ENCODE results near the gene DENND1A. TPM values are rescaled to one million over a fixed set of nuclear protein-coding genes. Genes with fewer than 3 reads are reported as not detected.

DENND1A gene
- total RNA-seq, 1 experiment from 2014 or later: 13.0 TPM

DNA sequence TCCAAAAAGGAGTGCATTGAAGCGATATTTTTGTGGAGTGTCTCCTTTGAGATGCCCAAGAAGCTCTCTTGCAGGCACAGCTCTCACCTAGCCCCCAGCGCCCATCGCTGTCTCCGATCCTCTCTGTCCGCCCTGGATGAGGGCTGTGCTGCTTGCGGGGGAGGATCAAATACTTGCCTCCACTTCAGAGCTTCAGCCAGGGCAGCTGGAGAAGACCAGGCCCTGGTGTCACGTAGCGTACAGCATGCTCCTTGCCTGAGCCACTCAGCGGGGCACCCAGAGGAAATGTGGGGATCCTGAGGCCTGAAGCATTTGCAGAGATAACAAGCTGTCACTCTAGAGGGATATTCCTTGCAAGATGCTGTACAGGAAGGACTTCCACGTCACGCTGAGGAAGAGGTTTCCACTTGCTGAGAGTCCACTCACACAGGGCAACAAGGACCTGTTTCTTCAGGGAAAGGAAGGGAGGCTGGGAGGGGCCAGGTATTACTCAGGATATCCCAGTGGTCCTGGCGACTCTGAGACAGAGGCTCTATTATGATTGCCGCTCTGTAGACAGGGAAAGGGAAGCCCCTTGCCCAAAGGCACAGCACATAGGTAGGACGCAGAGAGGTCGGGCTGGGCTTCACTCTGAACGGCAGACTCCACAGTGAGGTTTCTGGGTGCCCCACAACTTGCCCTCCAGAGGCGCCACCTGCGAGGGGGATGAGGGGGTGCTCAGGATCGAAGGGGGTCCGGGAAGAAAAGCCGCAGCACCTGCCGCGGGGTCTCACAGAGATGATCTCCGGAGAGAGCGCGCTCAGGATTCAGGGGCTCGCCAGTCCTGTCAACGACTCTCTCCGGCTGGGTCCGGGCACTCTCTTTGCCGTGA lies 510.0 kb downstream of the DENND1A start:
- CTCF ChIA-PET: no interaction called here
- Mint-ChIP-seq H3K27me3 (ENCODE audit: unreplicated experiment) (no peaks in the 10 kb centered on the region), H3K36me3 (ENCODE audit: insufficient read depth, unreplicated experiment) (peaks cover 9% of the 10 kb centered on the region), H3K4me1 (ENCODE audit: low read depth, unreplicated experiment) (peaks cover 8% of the 10 kb centered on the region), H3K4me3 (ENCODE audit: low read depth, unreplicated experiment) (no peak overlapping the region), H3K9me3 (ENCODE audit: low read depth, unreplicated experiment) (no peaks in the 10 kb centered on the region), H3K27ac (ENCODE audit: unreplicated experiment) (no peak overlapping the region)
- TF ChIP-seq, protein P1, sequence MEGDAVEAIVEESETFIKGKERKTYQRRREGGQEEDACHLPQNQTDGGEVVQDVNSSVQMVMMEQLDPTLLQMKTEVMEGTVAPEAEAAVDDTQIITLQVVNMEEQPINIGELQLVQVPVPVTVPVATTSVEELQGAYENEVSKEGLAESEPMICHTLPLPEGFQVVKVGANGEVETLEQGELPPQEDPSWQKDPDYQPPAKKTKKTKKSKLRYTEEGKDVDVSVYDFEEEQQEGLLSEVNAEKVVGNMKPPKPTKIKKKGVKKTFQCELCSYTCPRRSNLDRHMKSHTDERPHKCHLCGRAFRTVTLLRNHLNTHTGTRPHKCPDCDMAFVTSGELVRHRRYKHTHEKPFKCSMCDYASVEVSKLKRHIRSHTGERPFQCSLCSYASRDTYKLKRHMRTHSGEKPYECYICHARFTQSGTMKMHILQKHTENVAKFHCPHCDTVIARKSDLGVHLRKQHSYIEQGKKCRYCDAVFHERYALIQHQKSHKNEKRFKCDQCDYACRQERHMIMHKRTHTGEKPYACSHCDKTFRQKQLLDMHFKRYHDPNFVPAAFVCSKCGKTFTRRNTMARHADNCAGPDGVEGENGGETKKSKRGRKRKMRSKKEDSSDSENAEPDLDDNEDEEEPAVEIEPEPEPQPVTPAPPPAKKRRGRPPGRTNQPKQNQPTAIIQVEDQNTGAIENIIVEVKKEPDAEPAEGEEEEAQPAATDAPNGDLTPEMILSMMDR (IDR thresholded peaks at IDR 0.05; ENCODE audit: unreplicated experiment): no peak
- intact Hi-C loops (cut with micrococcal nuclease; ENCODE audit: unreplicated experiment): no loop called here
- no TSS peak for BruUV-seq (replicated peaks)
- no peak for DNase-seq

DNA sequence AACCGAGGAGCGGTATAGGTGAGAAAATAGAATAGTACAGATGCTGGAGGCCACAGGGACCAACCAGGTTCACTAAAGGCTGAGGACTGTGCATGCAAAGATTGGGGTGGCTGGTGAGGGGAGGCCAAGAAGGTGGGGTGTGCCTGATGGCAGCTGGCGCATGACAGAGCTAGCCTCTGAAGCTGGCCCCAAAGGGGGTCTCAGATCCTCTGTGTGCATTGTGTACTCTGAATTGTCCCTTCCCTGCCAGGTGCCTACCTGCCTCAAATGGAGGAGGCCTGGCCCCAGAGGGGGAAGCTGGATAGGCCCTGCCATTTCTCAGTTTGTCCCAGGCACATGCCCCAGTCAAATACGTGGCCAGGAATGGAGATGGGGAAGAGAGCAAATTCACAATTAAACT lies 510.8 kb downstream of the DENND1A start:
- intact Hi-C loops (cut with micrococcal nuclease; ENCODE audit: unreplicated experiment): no loop called here
- DNase-seq: no peak
- CTCF ChIA-PET: no interaction called here
- peaks cover 8% of the 10 kb centered on the region for H3K4me1 Mint-ChIP-seq (ENCODE audit: low read depth, unreplicated experiment)
- H3K36me3 Mint-ChIP-seq (ENCODE audit: insufficient read depth, unreplicated experiment): peaks cover 9% of the 10 kb centered on the region
- H3K27me3 Mint-ChIP-seq (ENCODE audit: unreplicated experiment): no peaks in the 10 kb centered on the region
- no peak overlapping the region for H3K4me3 Mint-ChIP-seq (ENCODE audit: low read depth, unreplicated experiment)
- no peaks in the 10 kb centered on the region for H3K9me3 Mint-ChIP-seq (ENCODE audit: low read depth, unreplicated experiment)
- TF ChIP-seq, protein P1 (IDR thresholded peaks at IDR 0.05; ENCODE audit: unreplicated experiment): no peak
- BruUV-seq (replicated peaks): no TSS peak
- no peak overlapping the region for H3K27ac Mint-ChIP-seq (ENCODE audit: unreplicated experiment)

DNA sequence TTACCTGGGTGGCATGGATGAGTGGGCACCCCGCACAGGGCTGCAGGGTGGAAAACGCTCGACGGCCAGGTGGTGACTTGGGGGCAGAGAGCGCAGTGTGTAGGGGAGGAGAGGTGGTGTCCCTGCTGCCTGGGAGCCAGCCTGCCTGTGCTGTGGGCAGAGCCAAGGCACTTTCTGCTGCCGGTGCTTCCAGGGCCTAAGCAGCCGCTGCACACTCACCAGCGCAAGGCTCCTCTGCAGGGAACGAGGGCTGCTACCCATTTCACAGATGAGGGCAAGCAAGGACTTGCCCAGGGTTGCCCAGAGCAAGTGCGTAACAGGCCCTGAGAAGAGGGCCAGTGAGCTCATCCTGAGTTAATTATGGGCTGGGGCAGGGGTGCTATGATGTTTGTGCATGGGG lies 511.4 kb downstream of the DENND1A start:
- H3K9me3 Mint-ChIP-seq (ENCODE audit: low read depth, unreplicated experiment): no peaks in the 10 kb centered on the region
- H3K4me1 Mint-ChIP-seq (ENCODE audit: low read depth, unreplicated experiment): peaks cover 8% of the 10 kb centered on the region
- H3K27ac Mint-ChIP-seq (ENCODE audit: unreplicated experiment): no peak overlapping the region
- no peak overlapping the region for H3K4me3 Mint-ChIP-seq (ENCODE audit: low read depth, unreplicated experiment)
- peaks cover 9% of the 10 kb centered on the region for H3K36me3 Mint-ChIP-seq (ENCODE audit: insufficient read depth, unreplicated experiment)
- intact Hi-C loops (cut with micrococcal nuclease; ENCODE audit: unreplicated experiment): no loop called here
- no TSS peak for BruUV-seq (replicated peaks)
- H3K27me3 Mint-ChIP-seq (ENCODE audit: unreplicated experiment): no peaks in the 10 kb centered on the region
- DNase-seq: no peak
- CTCF ChIA-PET: no interaction called here
- TF ChIP-seq, protein P1 (IDR thresholded peaks at IDR 0.05; ENCODE audit: unreplicated experiment): no peak

DNA sequence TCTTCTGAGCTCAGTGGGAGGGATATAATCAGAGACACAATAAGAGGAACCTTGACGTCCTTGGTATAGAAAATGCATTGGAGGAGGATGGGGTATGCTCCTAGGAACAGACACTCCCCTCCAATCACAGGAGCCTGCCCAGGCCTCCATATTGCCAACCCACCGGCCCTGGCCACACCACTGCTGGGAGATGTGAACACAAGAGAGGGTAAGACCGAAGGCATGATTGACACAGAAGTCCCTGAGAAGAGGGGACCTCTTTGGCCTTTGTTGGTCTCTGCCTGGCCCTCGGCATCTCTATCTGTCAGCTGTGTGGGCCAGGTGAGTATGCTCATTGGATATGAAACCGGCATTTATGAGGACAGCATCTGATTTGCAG lies 511.9 kb downstream of the DENND1A start:
- no peak overlapping the region for H3K27ac Mint-ChIP-seq (ENCODE audit: unreplicated experiment)
- H3K9me3 Mint-ChIP-seq (ENCODE audit: low read depth, unreplicated experiment): no peaks in the 10 kb centered on the region
- CTCF ChIA-PET: no interaction called here
- no peaks in the 10 kb centered on the region for H3K27me3 Mint-ChIP-seq (ENCODE audit: unreplicated experiment)
- DNase-seq: no peak
- TF ChIP-seq, protein P1 (IDR thresholded peaks at IDR 0.05; ENCODE audit: unreplicated experiment): no peak
- no peak overlapping the region for H3K4me3 Mint-ChIP-seq (ENCODE audit: low read depth, unreplicated experiment)
- intact Hi-C loops (cut with micrococcal nuclease; ENCODE audit: unreplicated experiment): no loop called here
- no TSS peak for BruUV-seq (replicated peaks)
- H3K4me1 Mint-ChIP-seq (ENCODE audit: low read depth, unreplicated experiment): peaks cover 8% of the 10 kb centered on the region
- peaks cover 9% of the 10 kb centered on the region for H3K36me3 Mint-ChIP-seq (ENCODE audit: insufficient read depth, unreplicated experiment)

Data from Calu3 (cell line).